HUES48 (cell line): Measurements from ENCODE around the gene PPP6R1.
"Not testable (repeated sequence)": the region's sequence is repeated elsewhere in the genome, so short reads cannot be mapped to it uniquely, and the experiment has no call there.

ENCODE experiments used
- H3K27ac ChIP-seq: one replicate; pipeline ENCODE4 v1.7.0; 2013; ENCODE audit warnings: low read depth, low read length, inconsistent platforms
- H3K27me3 ChIP-seq: 2 replicates; pipeline ENCODE4 v1.6.1; 2013; ENCODE audit warnings: mild to moderate bottlenecking, low read length; ENCODE audit not compliant: control insufficient read depth, insufficient read depth
- H3K36me3 ChIP-seq: 2 replicates; pipeline ENCODE4 v1.6.1; 2013; ENCODE audit warnings: low read length; ENCODE audit not compliant: control insufficient read depth, insufficient read depth
- H3K4me1 ChIP-seq: 2 replicates; pipeline ENCODE4 v1.6.1; 2013; ENCODE audit warnings: mild to moderate bottlenecking, low read length; ENCODE audit not compliant: control insufficient read depth, insufficient read depth
- H3K4me3 ChIP-seq: 2 replicates; pipeline ENCODE4 v1.5.1; 2013; ENCODE audit warnings: mild to moderate bottlenecking, low read depth, low read length
- H3K9ac ChIP-seq: 2 replicates; pipeline ENCODE4 v1.6.1; 2013; ENCODE audit warnings: mild to moderate bottlenecking, low read depth, low read length, moderate library complexity
- H3K9me3 ChIP-seq: 2 replicates; pipeline ENCODE4 v1.6.1; 2013; ENCODE audit warnings: low read length; ENCODE audit not compliant: control insufficient read depth, insufficient read depth

Gene PPP6R1

GRCh38 chr19:55226788-55227187, 32.0 kb downstream of the PPP6R1 start:
- Histone ChIP-seq H3K27me3 (no peaks in the 10 kb centered on the region), H3K36me3 (peaks cover 27% of the 10 kb centered on the region), H3K4me3 (no peak overlapping the region), H3K27ac (no peak overlapping the region), H3K4me1 (no peaks in the 10 kb centered on the region), H3K9ac (no peak overlapping the region), H3K9me3 (no peaks in the 10 kb centered on the region)

GRCh38 chr19:55226273-55226672, 32.5 kb downstream of the PPP6R1 start:
- H3K9me3 ChIP-seq = no peaks in the 10 kb centered on the region
- no peak overlapping the region for H3K9ac ChIP-seq
- H3K27ac ChIP-seq = no peak overlapping the region
- no peak overlapping the region for H3K4me3 ChIP-seq
- H3K27me3 ChIP-seq = no peaks in the 10 kb centered on the region
- H3K4me1 ChIP-seq = no peaks in the 10 kb centered on the region
- H3K36me3 ChIP-seq = peaks cover 22% of the 10 kb centered on the region

- no peak overlapping the region for H3K9ac ChIP-seq
Observed at GRCh38 chr19:55225415-55225958, 33.3 kb downstream of the PPP6R1 start.

GRCh38 chr19:55224679-55225414, 34.0 kb downstream of the PPP6R1 start:
- H3K27ac ChIP-seq, H3K4me3 ChIP-seq, H3K9ac ChIP-seq, H3K27me3 ChIP-seq, H3K4me1 ChIP-seq, H3K9me3 ChIP-seq: not testable (repeated sequence)
- H3K36me3 ChIP-seq = peaks cover 16% of the 10 kb centered on the region

More at GRCh38 chr19:55225415-55225958, 33.3 kb downstream of the PPP6R1 start:
- H3K4me3 ChIP-seq = no peak overlapping the region
- H3K36me3 ChIP-seq = peaks cover 16% of the 10 kb centered on the region
- no peaks in the 10 kb centered on the region for H3K9me3 ChIP-seq
- H3K27ac ChIP-seq = no peak overlapping the region
- H3K4me1 ChIP-seq = no peaks in the 10 kb centered on the region
- H3K27me3 ChIP-seq = no peaks in the 10 kb centered on the region

DNA sequence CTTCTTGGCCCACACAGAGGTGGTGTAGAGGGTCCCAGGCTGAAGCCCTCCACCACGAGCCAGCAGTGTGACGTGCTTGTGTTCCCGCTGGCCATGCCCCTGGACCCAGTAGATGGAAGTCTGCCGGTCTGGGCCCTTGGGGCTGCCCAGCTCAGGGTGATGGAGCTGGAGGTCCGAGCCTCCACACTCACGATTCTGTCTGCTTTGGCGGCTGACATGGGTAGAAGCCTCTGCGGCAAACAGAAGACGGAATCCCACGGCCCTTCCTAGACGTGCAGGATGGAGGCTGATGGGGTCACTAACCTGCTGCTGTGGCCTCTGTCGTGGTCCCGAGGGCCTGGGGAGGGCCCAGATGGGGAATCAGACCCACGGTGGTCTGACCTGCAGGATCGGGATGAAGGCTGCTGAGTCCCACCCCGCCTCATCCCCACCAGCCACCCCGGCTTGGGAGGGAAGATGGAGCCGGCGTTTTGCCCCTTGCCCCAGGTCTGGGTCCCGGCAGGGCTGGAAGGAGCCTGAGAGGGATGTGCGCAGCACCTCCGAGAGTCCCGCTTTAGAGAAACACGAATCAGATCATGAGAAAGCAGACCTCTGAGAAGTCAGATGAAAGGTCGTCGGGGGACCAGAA, 34.7 kb downstream of the PPP6R1 start:
- H3K9me3 ChIP-seq = no peaks in the 10 kb centered on the region; the same call in 1 of the 2 replicates
- H3K36me3 ChIP-seq = peaks cover 16% of the 10 kb centered on the region
- H3K9ac ChIP-seq = no peak overlapping the region
- no peaks in the 10 kb centered on the region for H3K27me3 ChIP-seq
- no peaks in the 10 kb centered on the region for H3K4me1 ChIP-seq
- H3K27ac ChIP-seq = no peak overlapping the region
- H3K4me3 ChIP-seq = no peak overlapping the region

- Histone ChIP-seq H3K9ac (no peak overlapping the region), H3K4me3 (no peak overlapping the region), H3K9me3 (no peaks in the 10 kb centered on the region; the same call in 1 of the 2 replicates), H3K27me3 (no peaks in the 10 kb centered on the region), H3K4me1 (no peaks in the 10 kb centered on the region), H3K36me3 (peaks cover 16% of the 10 kb centered on the region), H3K27ac (no peak overlapping the region)
Observed at GRCh38 chr19:55223291-55224037, 35.4 kb downstream of the PPP6R1 start.

DNA sequence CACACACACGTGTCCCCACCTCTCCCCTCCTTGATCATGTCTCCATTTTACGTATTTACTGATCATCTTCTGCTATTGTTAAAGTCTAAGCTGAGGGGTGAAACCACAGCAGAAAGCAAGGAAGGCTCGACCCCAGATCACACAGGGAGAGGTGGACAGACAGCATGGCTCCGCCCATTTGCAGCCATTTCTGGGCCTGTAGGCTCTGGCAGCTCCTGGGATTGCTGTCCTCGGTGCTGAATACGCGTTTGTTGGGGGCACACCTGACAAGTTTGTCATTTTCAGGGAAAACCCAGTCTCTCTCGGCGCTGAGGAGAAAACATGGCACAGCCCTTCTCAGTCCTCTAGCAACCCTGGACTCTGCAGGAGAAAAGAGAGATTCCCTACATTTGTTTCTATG, 38.3 kb downstream of the PPP6R1 start:
- no peak overlapping the region for H3K4me3 ChIP-seq
- no peaks in the 10 kb centered on the region for H3K4me1 ChIP-seq
- no peak overlapping the region for H3K9ac ChIP-seq
- H3K36me3 ChIP-seq = no peaks in the 10 kb centered on the region
- H3K27me3 ChIP-seq = no peaks in the 10 kb centered on the region
- no peak overlapping the region for H3K27ac ChIP-seq
- H3K9me3 ChIP-seq = no peaks in the 10 kb centered on the region; the same call in 1 of the 2 replicates

DNA sequence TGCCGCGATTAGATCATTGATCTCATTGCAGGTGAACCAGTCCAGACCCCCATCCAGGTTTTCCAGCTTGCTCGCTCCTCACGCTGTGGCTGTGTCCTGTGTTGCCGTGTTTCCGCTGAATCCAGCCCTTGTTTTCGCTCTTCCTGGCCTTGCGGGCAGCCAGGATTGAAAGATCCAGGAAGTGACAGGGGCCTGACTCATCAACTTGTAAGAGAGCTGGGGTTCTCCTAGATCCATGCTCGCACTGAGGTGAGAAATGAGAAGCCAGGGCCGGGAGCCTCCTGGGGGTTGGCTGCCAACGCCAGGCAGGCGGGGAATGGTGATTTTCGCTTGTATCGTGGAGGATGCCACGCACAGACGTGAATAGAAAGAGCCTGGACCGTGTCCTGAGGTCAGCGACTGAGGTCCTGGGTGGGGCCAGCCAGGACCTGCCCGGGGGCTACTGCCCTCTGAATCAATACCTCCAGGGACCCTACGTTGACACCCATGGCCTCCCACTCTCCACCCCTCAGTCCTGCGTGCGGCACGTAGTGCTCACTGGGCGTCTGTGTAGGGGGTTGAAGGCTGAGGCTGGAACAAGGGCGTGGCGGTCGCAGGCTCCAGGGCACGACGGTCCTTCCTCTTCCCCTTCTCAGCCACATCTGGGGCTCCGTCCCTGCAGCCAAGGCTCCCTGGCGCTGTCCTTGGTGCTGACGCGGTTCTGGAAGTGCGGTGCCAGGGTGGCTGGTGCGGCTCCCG, 42.2 kb downstream of the PPP6R1 start:
- Histone ChIP-seq H3K9ac (peak overlapping the region; percentile 43), H3K4me3 (peak overlapping the region; percentile 76), H3K36me3 (no peaks in the 10 kb centered on the region), H3K27ac (peak overlapping the region; percentile 91), H3K9me3 (peaks cover 5% of the 10 kb centered on the region), H3K27me3 (no peaks in the 10 kb centered on the region), H3K4me1 (no peaks in the 10 kb centered on the region)

DNA sequence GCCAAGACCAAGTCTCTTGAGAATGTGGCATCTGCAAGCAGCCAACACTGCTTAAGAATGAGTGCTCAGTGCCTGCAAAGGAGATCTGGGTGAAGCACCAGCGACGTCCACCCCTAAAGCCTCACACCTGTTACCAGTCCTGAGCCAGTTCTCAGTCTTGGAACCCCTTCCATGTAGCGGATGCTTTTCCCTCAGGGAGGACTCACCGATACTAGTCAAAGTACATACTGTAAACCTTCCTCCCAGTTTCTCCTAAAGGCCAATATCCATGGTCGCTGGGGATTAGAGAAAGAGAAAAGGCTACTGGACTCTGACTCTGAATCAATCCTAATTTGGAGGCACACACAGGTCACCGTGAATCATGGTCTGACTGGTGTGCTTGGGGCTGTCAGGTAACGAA, 45.3 kb downstream of the PPP6R1 start:
- Histone ChIP-seq H3K9me3 (peaks cover 5% of the 10 kb centered on the region), H3K27ac (no peak overlapping the region), H3K9ac (no peak overlapping the region), H3K4me1 (no peaks in the 10 kb centered on the region), H3K27me3 (no peaks in the 10 kb centered on the region), H3K4me3 (no peak overlapping the region), H3K36me3 (no peaks in the 10 kb centered on the region)

DNA sequence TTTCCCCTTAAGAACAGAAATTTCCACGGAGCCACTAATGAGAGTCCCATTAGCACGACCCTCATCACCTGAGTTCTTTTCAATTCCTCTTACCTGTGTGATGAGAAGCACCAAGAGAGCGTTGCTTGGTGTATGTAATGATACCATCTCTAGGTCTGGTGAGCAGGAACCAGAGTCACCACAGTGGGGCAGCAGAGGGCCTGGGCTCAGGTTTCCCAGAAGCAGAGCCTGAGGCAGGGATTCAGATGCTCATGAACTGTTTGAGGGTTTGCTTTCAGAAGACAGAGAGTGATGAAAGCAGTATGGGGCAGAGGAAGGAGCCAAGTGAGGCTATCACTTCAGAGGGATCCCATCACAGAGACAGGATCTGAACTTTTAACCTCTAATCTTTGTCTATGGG, 46.4 kb downstream of the PPP6R1 start:
- Histone ChIP-seq H3K27me3 (no peaks in the 10 kb centered on the region), H3K4me1 (no peaks in the 10 kb centered on the region), H3K4me3 (no peak overlapping the region), H3K9me3 (peaks cover 5% of the 10 kb centered on the region), H3K9ac (no peak overlapping the region), H3K36me3 (no peaks in the 10 kb centered on the region), H3K27ac (no peak overlapping the region)
